Measurements from ENCODE around the gene RNF213.

DNA sequence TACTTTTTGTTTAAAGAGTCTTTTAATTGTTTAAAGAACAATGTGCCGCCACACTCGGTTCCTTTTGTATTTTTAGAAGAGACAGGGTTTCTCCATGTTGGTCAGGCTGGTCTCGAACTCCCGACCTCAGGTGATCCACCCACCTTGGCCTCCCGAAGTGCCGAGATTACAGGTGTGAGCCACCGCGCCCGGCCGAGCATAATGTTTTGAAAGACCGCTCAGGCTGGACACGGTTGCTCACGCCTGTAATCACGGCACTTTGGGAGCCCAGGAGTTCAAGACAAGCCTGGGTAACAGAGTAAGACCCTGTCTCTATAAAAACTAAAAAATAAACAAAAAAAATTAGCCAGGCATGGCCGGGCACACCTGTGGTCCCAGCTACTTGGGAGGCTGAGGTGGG lies 59.8 kb downstream of the RNF213 start:
- peak in 2 of 3 donors; percentile 6 to 24 for TF ChIP-seq POLR2AphosphoS5 (IDR thresholded peaks at IDR 0.05)
- TF ChIP-seq, protein P1, sequence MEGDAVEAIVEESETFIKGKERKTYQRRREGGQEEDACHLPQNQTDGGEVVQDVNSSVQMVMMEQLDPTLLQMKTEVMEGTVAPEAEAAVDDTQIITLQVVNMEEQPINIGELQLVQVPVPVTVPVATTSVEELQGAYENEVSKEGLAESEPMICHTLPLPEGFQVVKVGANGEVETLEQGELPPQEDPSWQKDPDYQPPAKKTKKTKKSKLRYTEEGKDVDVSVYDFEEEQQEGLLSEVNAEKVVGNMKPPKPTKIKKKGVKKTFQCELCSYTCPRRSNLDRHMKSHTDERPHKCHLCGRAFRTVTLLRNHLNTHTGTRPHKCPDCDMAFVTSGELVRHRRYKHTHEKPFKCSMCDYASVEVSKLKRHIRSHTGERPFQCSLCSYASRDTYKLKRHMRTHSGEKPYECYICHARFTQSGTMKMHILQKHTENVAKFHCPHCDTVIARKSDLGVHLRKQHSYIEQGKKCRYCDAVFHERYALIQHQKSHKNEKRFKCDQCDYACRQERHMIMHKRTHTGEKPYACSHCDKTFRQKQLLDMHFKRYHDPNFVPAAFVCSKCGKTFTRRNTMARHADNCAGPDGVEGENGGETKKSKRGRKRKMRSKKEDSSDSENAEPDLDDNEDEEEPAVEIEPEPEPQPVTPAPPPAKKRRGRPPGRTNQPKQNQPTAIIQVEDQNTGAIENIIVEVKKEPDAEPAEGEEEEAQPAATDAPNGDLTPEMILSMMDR (IDR thresholded peaks at IDR 0.05 in 8 of 11, conservative IDR thresholded peaks at IDR 0.05 in 3 of 11) = no peak
